Tibial artery (tissue), 4 donors: ENCODE results near the gene APOB.

ENCODE experiments used
- DNase-seq, 2 donors: peaks; one replicate each; pipeline ENCODE4 v3.0.0-alpha.2; 2019
- H3K27ac ChIP-seq, 2 donors: fragments of 200-600 bp; sonication (generic) in 1 of 2; 1 replicate in 1 of 2; 2 replicates in 1 of 2; pipeline ENCODE4 v1.5.1; 2018 to 2019; ENCODE audit warnings: mild to moderate bottlenecking in 1 of 2
- H3K27me3 ChIP-seq, 2 donors: fragments of 200-600 bp; sonication (generic) in 1 of 2; one replicate each; pipeline versions ENCODE4 v1.5.1 to v1.6.0; 2016 to 2019
- H3K36me3 ChIP-seq, 3 donors: fragments of 200-600 bp; sonication (generic) in 2 of 3; one replicate each; pipeline ENCODE4 v1.5.1; 2016 to 2019; ENCODE audit warnings: mild to moderate bottlenecking in 2 of 3
- H3K4me1 ChIP-seq, 4 donors: fragments of 200-600 bp; sonication (generic) in 2 of 4; 1 replicate in 3 of 4; 2 replicates in 1 of 4; pipeline ENCODE4 v1.5.1; 2016 to 2019
- H3K4me3 ChIP-seq, 2 donors: fragments of 200-600 bp; sonication (generic) in 1 of 2; 1 replicate in 1 of 2; 2 replicates in 1 of 2; pipeline ENCODE4 v1.5.1; 2018 to 2019; ENCODE audit warnings: mild to moderate bottlenecking in 2 of 2
- H3K9me3 ChIP-seq, 3 donors: fragments of 200-600 bp; sonication (generic) in 1 of 3; one replicate each; pipeline ENCODE4 v1.5.1; 2016 to 2019
- intact Hi-C: fragments of 100-400 bp; cut with DNase I; formaldehyde crosslinking; loops from one replicate; pipeline ENCODE4 v1.15.0; 2023; ENCODE audit warnings: low total_unique reads
- TF ChIP-seq, protein P1 (sequence below), 2 experiments: fragments of 200-600 bp in 1 of 2; fragments of 450-650 bp in 1 of 2; IDR thresholded peaks; one replicate each; pipeline ENCODE4 v1.5.1; 2017 to 2019; ENCODE audit warnings: antibody characterized with exemption in 2 of 2, mild to moderate bottlenecking in 1 of 2, moderate library complexity in 1 of 2

The APOB gene

DNA sequence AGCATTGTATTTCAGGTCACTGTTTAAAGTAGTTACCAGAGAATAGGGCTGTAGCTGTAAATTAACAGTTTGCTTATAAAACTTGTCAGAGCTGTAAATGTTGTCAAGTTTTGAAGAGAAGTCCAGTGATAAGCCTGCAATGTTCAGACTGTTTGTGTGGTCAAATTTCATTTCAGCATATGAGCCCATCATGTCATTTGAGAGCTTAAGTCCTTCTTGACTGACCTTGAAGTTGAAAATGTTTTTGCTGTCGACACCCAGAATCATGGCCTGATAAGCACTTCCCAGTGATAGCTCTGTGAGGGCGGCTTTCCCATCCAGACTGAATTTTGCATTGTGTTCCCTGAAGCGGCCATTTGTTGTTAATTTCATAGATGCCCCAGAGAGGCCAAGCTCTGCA, 32.4 kb downstream of the APOB start:
- no peaks in the 10 kb centered on the region for H3K27me3 ChIP-seq
- peaks cover 9 to 44% (median 42%) of the 10 kb centered on the region in 3 donors for H3K36me3 ChIP-seq
- intact Hi-C loops = no loop called here
- peaks cover 0 to 11% (median 0%) of the 10 kb centered on the region in 3 donors for H3K9me3 ChIP-seq
- no peak overlapping the region for H3K4me3 ChIP-seq
- H3K27ac ChIP-seq = no peak overlapping the region
- no peaks in the 10 kb centered on the region for H3K4me1 ChIP-seq
- TF ChIP-seq, protein P1, sequence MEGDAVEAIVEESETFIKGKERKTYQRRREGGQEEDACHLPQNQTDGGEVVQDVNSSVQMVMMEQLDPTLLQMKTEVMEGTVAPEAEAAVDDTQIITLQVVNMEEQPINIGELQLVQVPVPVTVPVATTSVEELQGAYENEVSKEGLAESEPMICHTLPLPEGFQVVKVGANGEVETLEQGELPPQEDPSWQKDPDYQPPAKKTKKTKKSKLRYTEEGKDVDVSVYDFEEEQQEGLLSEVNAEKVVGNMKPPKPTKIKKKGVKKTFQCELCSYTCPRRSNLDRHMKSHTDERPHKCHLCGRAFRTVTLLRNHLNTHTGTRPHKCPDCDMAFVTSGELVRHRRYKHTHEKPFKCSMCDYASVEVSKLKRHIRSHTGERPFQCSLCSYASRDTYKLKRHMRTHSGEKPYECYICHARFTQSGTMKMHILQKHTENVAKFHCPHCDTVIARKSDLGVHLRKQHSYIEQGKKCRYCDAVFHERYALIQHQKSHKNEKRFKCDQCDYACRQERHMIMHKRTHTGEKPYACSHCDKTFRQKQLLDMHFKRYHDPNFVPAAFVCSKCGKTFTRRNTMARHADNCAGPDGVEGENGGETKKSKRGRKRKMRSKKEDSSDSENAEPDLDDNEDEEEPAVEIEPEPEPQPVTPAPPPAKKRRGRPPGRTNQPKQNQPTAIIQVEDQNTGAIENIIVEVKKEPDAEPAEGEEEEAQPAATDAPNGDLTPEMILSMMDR (IDR thresholded peaks at IDR 0.05) = no peak
- no peak for DNase-seq

DNA sequence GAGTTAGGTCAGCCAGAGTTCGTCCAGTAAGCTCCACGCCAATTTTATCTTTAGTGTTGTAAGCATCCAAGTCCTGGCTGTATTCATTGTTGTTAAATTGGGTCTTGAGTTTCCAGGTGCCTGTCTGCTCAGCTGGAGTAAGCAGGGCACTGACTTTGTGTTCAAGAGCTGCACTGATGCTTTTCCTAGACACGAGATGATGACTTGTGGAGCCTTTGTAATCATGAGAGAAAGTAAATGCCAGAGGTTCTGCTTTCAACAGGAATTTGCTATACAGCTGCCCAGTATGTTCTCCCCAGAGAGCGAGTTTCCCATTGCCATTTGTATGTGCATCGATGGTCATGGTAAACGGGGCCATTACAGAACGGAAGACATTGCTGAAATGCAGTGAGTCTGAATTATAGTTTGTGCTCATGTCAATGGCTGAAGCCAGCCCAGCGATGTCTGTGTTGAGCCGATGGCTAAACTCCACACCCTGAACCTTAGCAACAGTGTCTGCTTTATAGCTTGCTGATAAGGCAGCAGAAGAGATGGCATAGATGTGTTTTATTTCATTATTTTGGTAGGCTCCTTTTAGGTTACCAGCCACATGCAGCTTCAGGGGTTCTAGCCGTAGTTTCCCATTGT, 32.9 kb downstream of the APOB start:
- Histone ChIP-seq H3K4me1 (no peaks in the 10 kb centered on the region), H3K9me3 (peaks cover 0 to 11% (median 0%) of the 10 kb centered on the region in 3 donors), H3K27me3 (no peaks in the 10 kb centered on the region), H3K27ac (no peak overlapping the region), H3K36me3 (peaks cover 9 to 44% (median 42%) of the 10 kb centered on the region in 3 donors), H3K4me3 (no peak overlapping the region)
- TF ChIP-seq, protein P1 (IDR thresholded peaks at IDR 0.05) = no peak
- DNase-seq = no peak
- intact Hi-C loops = no loop called here

DNA sequence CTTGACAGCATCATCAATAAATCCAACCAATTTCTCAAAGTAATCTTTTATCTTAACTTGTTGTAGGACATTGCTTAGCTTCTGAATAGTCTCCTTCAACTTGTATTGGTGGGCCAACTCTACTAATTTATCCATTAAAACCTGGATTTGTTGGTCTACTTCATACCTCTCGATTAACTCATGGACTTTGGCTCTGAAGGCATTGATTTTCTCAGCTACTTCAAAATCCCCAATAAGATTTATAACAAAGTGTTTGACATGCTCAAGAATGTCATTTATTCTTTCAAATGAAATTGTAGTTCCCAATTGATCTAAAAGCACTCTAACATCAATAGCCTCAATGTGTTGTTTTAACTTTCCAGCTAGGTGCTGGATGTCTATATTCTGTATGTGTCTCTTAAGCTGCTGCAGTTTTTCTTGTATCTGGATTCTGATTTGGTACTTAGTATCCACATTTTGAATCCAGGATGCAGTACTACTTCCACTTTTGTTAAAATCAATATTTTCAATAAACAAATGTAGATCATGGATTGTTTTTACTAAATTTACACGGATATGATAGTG, 34.1 kb downstream of the APOB start:
- H3K4me1 ChIP-seq = no peaks in the 10 kb centered on the region
- peaks cover 0 to 11% (median 0%) of the 10 kb centered on the region in 3 donors for H3K9me3 ChIP-seq
- peaks cover 9 to 41% (median 34%) of the 10 kb centered on the region in 3 donors for H3K36me3 ChIP-seq
- TF ChIP-seq, protein P1 (IDR thresholded peaks at IDR 0.05) = no peak
- no peak overlapping the region for H3K4me3 ChIP-seq
- intact Hi-C loops = no loop called here
- no peak overlapping the region for H3K27ac ChIP-seq
- H3K27me3 ChIP-seq = no peaks in the 10 kb centered on the region
- no peak for DNase-seq

DNA sequence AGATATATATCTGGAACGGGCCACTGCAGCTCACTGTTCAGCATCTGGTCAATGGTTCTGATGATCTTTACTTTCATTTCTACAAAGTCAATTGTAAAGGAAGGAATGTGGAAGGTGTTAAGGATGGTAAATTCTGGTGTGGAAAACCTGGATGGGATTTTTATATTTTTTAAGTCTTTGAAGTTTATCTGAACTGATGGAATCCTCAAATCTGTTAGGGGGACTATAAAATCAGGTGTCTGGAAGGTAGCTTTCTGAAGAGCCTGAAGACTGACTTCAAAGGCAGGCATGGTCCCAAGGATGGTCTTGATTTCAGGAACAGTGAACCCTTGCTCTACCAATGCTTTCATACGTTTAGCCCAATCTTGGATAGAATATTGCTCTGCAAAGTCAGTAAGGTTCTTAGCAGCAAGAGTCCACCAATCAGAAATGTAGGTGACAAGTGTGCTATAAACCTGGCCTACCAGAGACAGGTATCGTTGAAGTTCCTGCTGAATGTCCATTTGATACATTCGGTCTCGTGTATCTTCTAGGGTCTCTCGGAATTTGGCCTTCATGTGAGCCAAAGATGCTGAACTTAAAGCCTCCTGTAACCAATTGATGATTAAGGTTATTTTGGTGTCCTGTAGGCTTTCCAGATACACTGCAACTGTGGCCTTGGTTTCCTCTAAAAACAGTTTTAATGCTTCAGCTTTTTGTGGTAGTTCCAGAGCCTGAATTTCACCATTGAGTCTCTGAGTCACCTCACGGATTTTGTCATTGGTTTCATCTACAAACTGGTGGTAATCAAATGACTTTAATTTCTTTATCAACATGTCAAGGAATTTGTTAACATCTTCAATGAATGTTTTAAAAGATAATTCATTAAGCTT, 34.8 kb downstream of the APOB start:
- DNase-seq = no peak
- intact Hi-C loops = no loop called here
- Histone ChIP-seq H3K27me3 (no peaks in the 10 kb centered on the region), H3K9me3 (peaks cover 0 to 11% (median 0%) of the 10 kb centered on the region in 3 donors), H3K4me1 (no peaks in the 10 kb centered on the region), H3K4me3 (no peak overlapping the region), H3K27ac (no peak overlapping the region), H3K36me3 (peaks cover 9 to 41% (median 28%) of the 10 kb centered on the region in 3 donors)
- TF ChIP-seq, protein P1 (IDR thresholded peaks at IDR 0.05) = no peak

DNA sequence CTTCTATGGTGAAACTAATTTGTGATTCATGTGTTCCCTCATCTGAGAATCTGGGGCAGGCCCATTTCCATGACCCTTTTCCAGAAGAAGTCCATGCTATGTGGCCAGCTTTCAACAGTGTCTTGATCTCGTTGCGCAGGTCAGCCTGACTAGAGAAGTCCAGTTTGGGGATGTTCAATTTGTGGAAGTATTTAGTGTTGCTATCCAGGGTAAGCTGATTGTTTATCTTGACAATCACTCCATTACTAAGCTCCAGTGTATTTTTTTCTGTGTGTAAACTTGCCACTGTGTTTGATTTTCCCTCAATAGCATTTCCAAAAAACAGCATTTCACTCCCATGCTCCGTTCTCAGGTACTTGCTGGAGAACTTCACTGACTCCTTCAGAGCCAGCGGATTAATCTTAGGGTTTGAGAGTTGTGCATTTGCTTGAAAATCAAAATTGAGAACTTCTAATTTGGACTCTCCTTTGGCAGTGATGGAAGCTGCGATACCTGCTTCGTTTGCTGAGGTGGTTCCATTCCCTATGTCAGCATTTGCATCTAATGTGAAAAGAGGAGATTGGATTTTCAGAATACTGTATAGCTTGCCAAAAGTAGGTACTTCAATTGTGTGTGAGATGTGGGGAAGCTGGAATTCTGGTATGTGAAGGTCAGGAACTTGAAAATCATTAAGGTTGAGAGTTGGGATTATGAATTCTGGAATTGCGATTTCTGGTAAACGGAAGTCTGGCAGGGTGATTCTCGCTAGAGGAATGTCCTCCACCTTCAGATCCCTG, 35.7 kb downstream of the APOB start:
- TF ChIP-seq, protein P1 (IDR thresholded peaks at IDR 0.05) = no peak
- DNase-seq = no peak
- intact Hi-C loops = no loop called here
- H3K36me3 ChIP-seq = peaks cover 9 to 45% (median 22%) of the 10 kb centered on the region in 3 donors
- no peak overlapping the region for H3K27ac ChIP-seq
- H3K9me3 ChIP-seq = peaks cover 0 to 11% (median 0%) of the 10 kb centered on the region in 3 donors
- no peaks in the 10 kb centered on the region for H3K4me1 ChIP-seq
- no peak overlapping the region for H3K4me3 ChIP-seq
- H3K27me3 ChIP-seq = no peaks in the 10 kb centered on the region
